Subcutaneous abdominal adipose tissue (tissue), 5 donors: ENCODE measurements around the gene INPP5A.
A peak's percentile ranks its signal among the peaks of the same experiment; 100 is the strongest.

Source experiments
- H3K27ac ChIP-seq: one replicate; pipeline ENCODE4 v1.7.0; 2013; ENCODE audit warnings: low read depth, mild to moderate bottlenecking, inconsistent platforms, low read length, moderate library complexity
- H3K27me3 ChIP-seq, 5 donors: one replicate each; pipeline ENCODE4 v1.7.0; 2013; ENCODE audit warnings: low read length in 5 of 5, inconsistent platforms in 1 of 5; ENCODE audit not compliant: control insufficient read depth in 5 of 5, insufficient read depth in 4 of 5
- H3K36me3 ChIP-seq, 5 donors: one replicate each; pipeline ENCODE4 v1.7.0; 2013; ENCODE audit warnings: low read length in 5 of 5; ENCODE audit not compliant: control insufficient read depth in 5 of 5, insufficient read depth in 5 of 5
- H3K4me1 ChIP-seq, 5 donors: one replicate each; pipeline ENCODE4 v1.7.0; 2013; ENCODE audit warnings: low read length in 5 of 5, mild to moderate bottlenecking in 3 of 5, moderate library complexity in 1 of 5; ENCODE audit not compliant: control insufficient read depth in 5 of 5, insufficient read depth in 5 of 5
- H3K4me3 ChIP-seq, 5 donors: one replicate each; pipeline ENCODE4 v1.7.0; 2013; ENCODE audit warnings: low read length in 5 of 5, low read depth in 1 of 5
- H3K9ac ChIP-seq, 5 donors: one replicate each; pipeline ENCODE4 v1.7.0; 2013; ENCODE audit warnings: low read length in 5 of 5, mild to moderate bottlenecking in 4 of 5, moderate library complexity in 3 of 5
- H3K9me3 ChIP-seq, 5 donors: one replicate each; pipeline ENCODE4 v1.7.0; 2013; ENCODE audit warnings: low read length in 5 of 5; ENCODE audit not compliant: control insufficient read depth in 5 of 5
- donor health status: healthy.
- donor health status: healthy.
- donor health status: healthy.
- donor health status: healthy.
- donor health status: healthy.

INPP5A gene

DNA sequence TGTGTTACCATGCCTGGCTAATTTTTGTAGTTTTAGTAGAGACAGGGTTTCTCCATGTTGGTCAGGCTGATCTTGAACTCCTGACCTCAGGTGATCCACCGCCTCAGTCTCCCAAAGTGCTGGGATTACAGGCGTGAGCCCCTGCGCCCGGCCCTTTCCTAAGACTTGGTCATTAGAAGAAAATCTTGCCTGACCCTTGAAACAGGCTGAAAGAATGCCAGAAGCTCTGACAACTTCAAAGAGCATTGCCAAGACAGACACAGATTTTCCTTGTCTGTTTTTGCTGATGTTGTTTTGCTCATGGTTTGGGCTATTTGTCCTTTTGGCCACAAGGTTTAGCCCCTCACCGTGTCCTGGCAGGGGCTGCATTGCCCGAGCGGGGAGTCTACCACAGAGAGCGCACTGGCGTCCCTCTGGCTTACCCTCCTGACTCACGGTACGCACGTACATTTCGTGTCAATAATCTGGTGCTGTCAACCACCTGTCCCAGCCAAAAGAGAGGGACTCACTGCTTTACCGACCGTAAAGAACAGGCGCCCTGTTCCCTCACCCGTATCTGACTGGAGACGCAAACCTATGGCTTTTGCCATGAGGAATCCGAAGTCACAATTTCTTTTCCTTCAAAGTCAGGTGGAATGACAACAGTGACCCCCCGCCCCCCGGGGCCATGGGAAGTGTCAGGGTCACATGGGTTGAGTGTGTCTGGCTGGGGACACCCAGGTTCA lies 10.1 kb upstream of the INPP5A start:
- H3K36me3 ChIP-seq: no peaks in the 10 kb centered on the region
- peaks cover 7 to 36% (median 16%) of the 10 kb centered on the region in 5 donors for H3K27me3 ChIP-seq
- no peak overlapping the region for H3K4me3 ChIP-seq
- peaks cover 0 to 16% (median 11%) of the 10 kb centered on the region in 5 donors for H3K4me1 ChIP-seq
- H3K27ac ChIP-seq: no peak overlapping the region
- H3K9me3 ChIP-seq: peaks cover 0 to 6% (median 0%) of the 10 kb centered on the region in 5 donors
- H3K9ac ChIP-seq: no peak overlapping the region

DNA sequence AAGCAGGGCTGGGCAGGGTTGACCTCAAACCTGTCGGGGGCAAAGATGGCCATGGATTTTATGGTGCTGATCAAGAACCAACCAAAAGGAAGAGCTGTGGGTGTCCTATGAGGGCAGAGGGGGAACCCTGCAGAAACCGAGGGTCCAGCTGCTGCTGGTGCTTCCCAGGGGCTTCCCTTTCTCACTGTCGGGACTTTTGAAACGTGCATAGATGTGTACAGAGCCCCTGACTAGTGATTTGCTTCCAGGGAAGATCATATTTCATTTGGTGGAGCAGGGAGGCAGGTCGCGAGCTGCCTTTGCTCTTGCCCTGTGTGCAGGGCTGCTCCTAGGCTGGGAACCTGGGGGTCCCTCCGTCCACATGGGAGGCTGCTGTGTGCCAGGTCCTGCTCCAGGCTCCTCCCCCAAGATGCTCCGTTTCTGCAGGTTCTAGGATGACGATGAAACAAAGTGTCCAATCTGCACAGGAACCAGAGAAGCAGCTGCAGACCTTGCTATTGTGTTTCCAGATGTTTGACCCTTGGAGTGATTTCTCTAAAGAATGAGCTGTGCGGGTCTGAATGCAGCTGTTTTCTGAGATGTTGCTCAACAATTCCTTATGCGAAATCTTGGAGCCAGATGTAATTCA lies 9.4 kb upstream of the INPP5A start:
- H3K9ac ChIP-seq: no peak overlapping the region
- no peak overlapping the region for H3K4me3 ChIP-seq
- no peak overlapping the region for H3K27ac ChIP-seq
- H3K27me3 ChIP-seq: peaks cover 7 to 33% (median 15%) of the 10 kb centered on the region in 5 donors
- peaks cover 0 to 6% (median 0%) of the 10 kb centered on the region in 5 donors for H3K9me3 ChIP-seq
- no peaks in the 10 kb centered on the region for H3K36me3 ChIP-seq
- H3K4me1 ChIP-seq: peaks cover 0 to 16% (median 11%) of the 10 kb centered on the region in 5 donors

DNA sequence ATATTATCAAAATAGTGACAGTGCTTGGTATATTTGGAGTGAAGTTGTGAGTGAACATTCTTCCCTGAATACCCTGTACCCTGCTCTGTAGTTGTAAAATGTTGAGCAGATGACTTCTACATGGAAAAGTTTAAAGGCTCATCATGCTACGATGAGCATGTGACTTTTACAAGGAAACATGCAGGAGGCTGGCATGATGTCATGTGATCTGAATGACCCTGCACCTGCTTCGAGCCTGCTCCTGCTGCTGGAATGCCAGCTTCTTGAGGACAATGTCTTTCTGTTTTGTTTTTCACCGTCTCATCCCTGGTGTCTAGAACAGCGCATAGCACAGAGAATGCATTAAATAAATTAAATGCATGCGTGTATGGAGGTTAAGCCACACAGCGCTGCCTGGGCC lies 5.4 kb upstream of the INPP5A start:
- Histone ChIP-seq H3K27ac (no peak overlapping the region), H3K9ac (no peak overlapping the region)

DNA sequence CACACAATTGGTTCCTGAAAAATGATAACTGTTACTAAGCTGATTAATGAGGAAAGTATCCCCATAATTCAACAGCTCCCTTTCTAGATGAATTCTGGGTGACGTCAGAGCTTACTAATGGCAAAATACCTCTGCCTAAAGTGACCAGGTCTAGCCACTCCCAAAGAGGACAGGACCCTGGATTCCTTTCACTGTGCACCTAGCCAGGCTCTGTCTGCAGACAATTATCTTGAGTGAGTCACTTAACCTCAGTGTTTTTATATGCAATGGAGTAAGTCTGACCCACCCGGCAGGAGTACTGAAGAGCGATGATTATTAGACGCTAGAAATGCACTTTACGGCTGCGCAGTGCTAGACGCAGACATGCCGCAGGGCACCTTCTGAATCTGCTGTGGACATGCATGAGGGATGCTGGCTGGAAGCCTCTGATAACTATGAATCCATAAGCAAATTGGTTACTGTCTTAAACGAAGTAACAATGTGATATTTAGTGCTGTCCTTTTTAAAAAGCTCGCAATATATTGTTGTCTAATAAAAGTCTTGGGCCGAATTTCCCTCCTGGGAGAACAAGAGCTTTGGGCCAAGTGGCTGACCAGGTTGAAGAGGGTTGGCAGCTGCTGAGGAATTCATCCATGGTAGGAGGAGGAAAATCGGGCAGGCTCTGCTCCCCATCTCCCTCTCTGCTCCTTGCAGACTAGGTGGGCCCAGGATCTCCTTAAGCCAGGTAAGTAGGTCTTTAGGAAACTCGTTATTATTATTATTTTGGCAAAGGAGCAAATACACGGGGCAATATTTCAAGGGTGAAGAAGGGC lies 4.6 kb upstream of the INPP5A start:
- H3K9ac ChIP-seq: no peak overlapping the region
- peaks cover 0 to 6% (median 0%) of the 10 kb centered on the region in 5 donors for H3K9me3 ChIP-seq
- H3K27me3 ChIP-seq: peaks cover 3 to 12% (median 8%) of the 10 kb centered on the region in 5 donors
- no peak overlapping the region for H3K27ac ChIP-seq
- peaks cover 3 to 20% (median 16%) of the 10 kb centered on the region in 5 donors for H3K4me1 ChIP-seq
- H3K4me3 ChIP-seq: no peak overlapping the region
- H3K36me3 ChIP-seq: no peaks in the 10 kb centered on the region

More for the DNA sequence above, 5.4 kb upstream of the INPP5A start:
- peaks cover 3 to 28% (median 20%) of the 10 kb centered on the region in 5 donors for H3K4me1 ChIP-seq
- H3K4me3 ChIP-seq: no peak overlapping the region
- no peaks in the 10 kb centered on the region for H3K36me3 ChIP-seq
- H3K27me3 ChIP-seq: peaks cover 5 to 17% (median 9%) of the 10 kb centered on the region in 5 donors
- H3K9me3 ChIP-seq: peaks cover 0 to 6% (median 0%) of the 10 kb centered on the region in 5 donors

DNA sequence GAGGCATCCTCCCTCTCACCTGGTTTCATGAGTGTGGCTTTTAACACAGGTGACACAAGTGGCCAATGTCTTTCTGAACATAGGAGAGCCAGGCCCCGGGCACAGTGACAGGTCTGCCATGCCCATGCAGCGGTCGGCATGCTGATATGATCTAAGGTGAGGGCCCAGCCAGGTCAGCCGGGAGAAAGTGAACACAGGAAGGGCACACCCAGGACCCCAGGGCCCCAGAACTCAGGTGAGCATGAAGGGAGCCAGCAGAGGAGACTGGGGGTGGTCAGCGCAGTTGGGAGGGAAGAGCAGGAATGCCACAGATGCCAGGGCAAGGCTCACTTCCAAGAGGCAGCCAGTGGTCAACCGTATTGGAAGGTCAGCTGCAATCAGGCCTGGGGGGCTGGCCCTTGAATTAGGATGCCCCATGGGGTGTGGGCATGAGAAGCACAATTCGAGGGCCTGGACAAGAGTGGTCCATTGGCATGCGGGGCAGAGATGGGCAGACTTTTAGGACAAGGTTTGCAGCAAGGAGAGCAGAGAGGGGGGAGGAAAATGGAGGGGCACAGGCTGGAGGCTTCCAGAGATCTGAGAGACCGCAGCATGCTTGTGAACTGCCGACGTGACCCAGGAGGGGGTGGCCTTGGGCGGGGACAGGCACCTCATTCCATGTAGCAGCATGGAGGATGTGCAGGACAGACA lies 3.9 kb upstream of the INPP5A start:
- Histone ChIP-seq H3K9me3 (peaks cover 0 to 6% (median 0%) of the 10 kb centered on the region in 5 donors), H3K9ac (no peak overlapping the region), H3K4me1 (peaks cover 6 to 21% (median 18%) of the 10 kb centered on the region in 5 donors), H3K27ac (no peak overlapping the region), H3K4me3 (no peak overlapping the region), H3K36me3 (no peaks in the 10 kb centered on the region), H3K27me3 (peaks cover 0 to 6% (median 4%) of the 10 kb centered on the region in 5 donors)

DNA sequence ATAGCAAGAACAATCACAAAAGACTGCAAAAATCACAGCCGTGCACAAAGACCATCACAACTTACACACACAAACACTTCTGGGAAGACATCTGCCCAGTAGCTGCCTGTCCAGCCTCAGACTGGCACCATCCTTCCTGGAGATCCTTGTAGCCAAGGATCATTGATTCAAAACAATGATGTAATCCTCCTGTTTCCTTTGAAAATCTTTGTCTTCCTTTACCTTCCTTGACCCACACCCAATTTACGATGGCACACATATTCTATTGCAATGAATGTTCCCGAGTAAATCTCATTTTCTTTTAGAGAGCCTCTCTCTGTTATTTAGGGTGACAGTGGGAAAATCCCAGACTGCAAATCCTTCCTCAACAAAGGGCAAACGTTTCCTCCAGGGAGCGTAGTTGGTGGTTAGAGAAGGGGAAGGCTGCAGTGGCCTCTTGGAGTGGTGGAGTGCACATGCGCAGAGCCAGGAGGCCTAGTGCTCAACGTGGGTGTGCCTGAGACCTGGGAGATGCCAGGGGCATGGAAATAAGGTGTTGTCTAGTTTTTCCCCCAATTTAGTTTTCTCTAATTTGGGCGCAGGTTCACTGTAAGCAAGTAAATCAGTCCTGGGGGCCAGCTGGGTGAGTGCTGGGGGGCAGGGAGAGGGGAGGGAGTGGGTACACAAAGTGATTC lies 3.1 kb upstream of the INPP5A start:
- peaks cover 10 to 29% (median 26%) of the 10 kb centered on the region in 5 donors for H3K4me1 ChIP-seq
- H3K27me3 ChIP-seq: peaks cover 0 to 3% (median under 1%) of the 10 kb centered on the region in 5 donors
- no peak overlapping the region for H3K9ac ChIP-seq
- H3K36me3 ChIP-seq: no peaks in the 10 kb centered on the region
- no peak overlapping the region for H3K27ac ChIP-seq
- H3K9me3 ChIP-seq: peaks cover 0 to 6% (median 0%) of the 10 kb centered on the region in 5 donors
- no peak overlapping the region for H3K4me3 ChIP-seq

DNA sequence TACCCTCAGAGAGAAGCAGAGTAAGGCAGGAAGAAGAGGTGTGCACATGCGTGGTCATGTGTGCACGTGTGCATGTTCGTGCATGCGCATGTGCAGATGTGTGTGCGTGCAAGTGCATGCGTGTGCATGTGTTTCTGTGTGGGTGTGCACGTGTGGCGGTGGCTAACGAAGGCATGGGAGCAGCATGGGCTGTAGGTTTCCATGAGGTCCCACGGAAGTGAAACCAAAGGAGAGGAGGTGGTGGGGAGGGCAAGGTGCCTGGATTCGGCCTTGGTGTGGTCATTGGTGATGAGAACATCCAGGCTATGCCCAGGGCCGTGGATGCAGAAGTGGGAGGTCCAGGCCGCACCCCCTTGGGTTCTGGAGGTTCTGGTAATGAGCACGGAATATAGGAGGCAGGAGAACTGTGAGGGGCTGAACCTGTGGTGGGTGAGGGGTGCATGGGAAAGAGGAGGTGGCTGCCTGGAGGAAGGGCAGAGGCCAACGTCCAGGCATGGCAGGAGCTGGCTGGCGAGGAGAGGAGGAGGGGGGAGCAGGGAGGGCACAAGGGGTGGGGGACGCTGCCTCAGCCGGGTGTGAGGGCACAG lies 2.4 kb upstream of the INPP5A start:
- H3K4me1 ChIP-seq: peaks cover 10 to 35% (median 32%) of the 10 kb centered on the region in 5 donors
- no peak overlapping the region for H3K9ac ChIP-seq
- no peak overlapping the region for H3K27ac ChIP-seq
- no peaks in the 10 kb centered on the region for H3K27me3 ChIP-seq
- no peak overlapping the region for H3K4me3 ChIP-seq
- H3K9me3 ChIP-seq: peaks cover 0 to 6% (median 0%) of the 10 kb centered on the region in 5 donors
- H3K36me3 ChIP-seq: no peaks in the 10 kb centered on the region

DNA sequence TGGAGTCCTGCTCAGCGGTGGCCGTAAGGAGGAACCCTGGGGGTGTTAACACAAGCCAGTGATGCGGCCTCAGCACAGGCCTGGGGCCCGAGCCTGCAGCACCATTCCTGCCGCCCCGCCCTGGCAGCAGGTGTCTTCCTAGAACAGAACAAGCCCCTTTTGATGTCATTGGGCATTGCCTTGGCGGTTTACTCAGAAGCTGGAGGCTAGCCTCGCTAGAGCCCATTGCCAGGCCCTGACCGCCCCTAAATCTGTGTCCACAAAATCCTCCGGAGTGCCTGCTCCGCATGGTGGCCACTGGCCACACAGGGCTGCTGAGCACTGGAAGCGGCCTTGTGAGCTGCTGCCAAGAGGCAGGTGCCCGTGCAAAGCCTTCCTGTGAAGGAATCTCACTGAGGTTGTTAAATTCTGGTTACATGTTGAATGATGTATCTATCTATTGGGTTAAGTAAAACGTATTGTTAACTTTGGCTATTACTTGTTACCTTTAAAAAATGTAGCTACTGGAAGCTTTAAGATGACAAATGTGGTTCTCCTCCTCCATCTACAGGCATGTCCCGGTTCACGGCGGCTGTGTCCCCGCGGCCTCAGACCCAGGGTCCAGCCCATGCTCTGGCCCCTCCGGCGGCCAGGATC lies 1.2 kb upstream of the INPP5A start:
- Histone ChIP-seq H3K4me1 (peaks cover 15 to 47% (median 44%) of the 10 kb centered on the region in 5 donors), H3K9ac (peak overlapping the region in 4 of 5 donors; percentile 44 to 71 (median 64))

More for the DNA sequence above, 1.2 kb upstream of the INPP5A start:
- H3K27me3 ChIP-seq: no peaks in the 10 kb centered on the region
- peak overlapping the region in 4 of 5 donors; percentile 61 to 74 (median 68) for H3K4me3 ChIP-seq
- no peak overlapping the region for H3K27ac ChIP-seq
- H3K36me3 ChIP-seq: no peaks in the 10 kb centered on the region
- no peaks in the 10 kb centered on the region for H3K9me3 ChIP-seq
